ENCODE results near the gene CYB5R3.
"Not testable (repeated sequence)": the region's sequence is repeated elsewhere in the genome, so short reads cannot be mapped to it uniquely, and the experiment has no call there.

CYB5R3 gene

GRCh38 chr22:42677936-42678335 is 28.7 kb upstream of the CYB5R3 start:
- not testable (repeated sequence) for DNase-seq

- peak; percentile 68 for DNase-seq
These were observed 26.9 kb upstream of the CYB5R3 start for GRCh38 chr22:42676059-42676607.

GRCh38 chr22:42673898-42674401 is 24.8 kb upstream of the CYB5R3 start:
- DNase-seq: no peak

- DNase-seq: not testable (repeated sequence)
These were observed 23.9 kb upstream of the CYB5R3 start for GRCh38 chr22:42673071-42673470.

- DNase-seq: no peak
These were observed 21.9 kb upstream of the CYB5R3 start for GRCh38 chr22:42670921-42671709.

GRCh38 chr22:42670046-42670445 is 20.9 kb upstream of the CYB5R3 start:
- DNase-seq: no peak

GRCh38 chr22:42666393-42666792 is 17.2 kb upstream of the CYB5R3 start:
- DNase-seq: not testable (repeated sequence)

GRCh38 chr22:42664976-42665831 is 16.0 kb upstream of the CYB5R3 start:
- DNase-seq: no peak

- DNase-seq: peak; percentile 70
These were observed 13.0 kb upstream of the CYB5R3 start for GRCh38 chr22:42661985-42662831.

- DNase-seq: no peak
These were observed 7.4 kb upstream of the CYB5R3 start for GRCh38 chr22:42656578-42656977.

- DNase-seq: no peak
These were observed 6.5 kb upstream of the CYB5R3 start for GRCh38 chr22:42655693-42656092.

- no peak for DNase-seq
These were observed 5.4 kb upstream of the CYB5R3 start for GRCh38 chr22:42654436-42655073.

- no peak for DNase-seq
These were observed 4.8 kb upstream of the CYB5R3 start for GRCh38 chr22:42653999-42654398.

GRCh38 chr22:42651134-42651533 is 1.9 kb upstream of the CYB5R3 start:
- peak; percentile 20 for DNase-seq

- peak; percentile 20 for DNase-seq
These were observed 585 bp downstream of the CYB5R3 start for GRCh38 chr22:42648368-42649245.

GRCh38 chr22:42648017-42648367 is 1.2 kb downstream of the CYB5R3 start:
- no peak for DNase-seq

GRCh38 chr22:42646569-42647525 is 2.3 kb downstream of the CYB5R3 start:
- no peak for DNase-seq

GRCh38 chr22:42645938-42646568 is 3.1 kb downstream of the CYB5R3 start:
- no peak for DNase-seq

- no peak for DNase-seq
These were observed 3.8 kb downstream of the CYB5R3 start for GRCh38 chr22:42645341-42645937.

Data from fibroblast of skin of right quadriceps (primary cell).